HG02852 (cell line): ENCODE data around the gene GRID1.
"Not testable (repeated sequence)": the region's sequence is repeated elsewhere in the genome, so short reads cannot be mapped to it uniquely, and the experiment has no call there.

Source experiments
- ATAC-seq: cut with Tn5 transposase; IDR thresholded peaks from one replicate; pipeline ENCODE4 v1.9.1; 2021; ENCODE audit warnings: mild to moderate bottlenecking, moderate library complexity; ENCODE audit not compliant: unreplicated experiment

Gene GRID1

GRCh38 chr10:85699066-85699465, 667.5 kb downstream of the GRID1 start:
- not testable (repeated sequence) for ATAC-seq

- ATAC-seq = no peak
Observed at GRCh38 chr10:85696893-85697292, 669.7 kb downstream of the GRID1 start.

- no peak for ATAC-seq
Observed at GRCh38 chr10:85682621-85683020, 684.0 kb downstream of the GRID1 start.

- ATAC-seq = no peak
Observed at GRCh38 chr10:85679710-85680109, 686.9 kb downstream of the GRID1 start.

GRCh38 chr10:85679061-85679460, 687.5 kb downstream of the GRID1 start:
- ATAC-seq = no peak

GRCh38 chr10:85674851-85675250, 691.7 kb downstream of the GRID1 start:
- no peak for ATAC-seq

GRCh38 chr10:85673270-85673669, 693.3 kb downstream of the GRID1 start:
- no peak for ATAC-seq

- ATAC-seq = peak; percentile 52
Observed at GRCh38 chr10:85671530-85671929, 695.1 kb downstream of the GRID1 start.

GRCh38 chr10:85668522-85668921, 698.1 kb downstream of the GRID1 start:
- ATAC-seq = no peak

GRCh38 chr10:85667638-85668233, 698.9 kb downstream of the GRID1 start:
- ATAC-seq = no peak

- no peak for ATAC-seq
Observed at GRCh38 chr10:85666987-85667386, 699.6 kb downstream of the GRID1 start.

- no peak for ATAC-seq
Observed at GRCh38 chr10:85666102-85666501, 700.5 kb downstream of the GRID1 start.

- ATAC-seq = no peak
Observed at GRCh38 chr10:85665681-85666080, 700.9 kb downstream of the GRID1 start.

GRCh38 chr10:85665078-85665477, 701.5 kb downstream of the GRID1 start:
- ATAC-seq = no peak

- ATAC-seq = no peak
Observed at GRCh38 chr10:85661123-85661522, 705.5 kb downstream of the GRID1 start.

- ATAC-seq = no peak
Observed at GRCh38 chr10:85659331-85659730, 707.3 kb downstream of the GRID1 start.

- no peak for ATAC-seq
Observed at GRCh38 chr10:85658518-85658917, 708.1 kb downstream of the GRID1 start.

- ATAC-seq = no peak
Observed at GRCh38 chr10:85657476-85658113, 709.0 kb downstream of the GRID1 start.

GRCh38 chr10:85655411-85655810, 711.2 kb downstream of the GRID1 start:
- no peak for ATAC-seq

- ATAC-seq = no peak
Observed at GRCh38 chr10:85651497-85651882, 715.1 kb downstream of the GRID1 start.

GRCh38 chr10:85650791-85651496, 715.7 kb downstream of the GRID1 start:
- no peak for ATAC-seq

GRCh38 chr10:85649461-85649860, 717.1 kb downstream of the GRID1 start:
- ATAC-seq = no peak
